GM18517 (cell line): Measurements from ENCODE around the gene ANKS3.

Experiments
- ATAC-seq: cut with Tn5 transposase; IDR thresholded peaks from one replicate; pipeline ENCODE4 v1.9.1; 2021; ENCODE audit warnings: mild to moderate bottlenecking, moderate library complexity; ENCODE audit not compliant: unreplicated experiment

ANKS3 gene

GRCh38 chr16:4696905-4697847 lies 36.9 kb downstream of the ANKS3 start:
- no peak for ATAC-seq

GRCh38 chr16:4696172-4696904 lies 37.7 kb downstream of the ANKS3 start:
- no peak for ATAC-seq

GRCh38 chr16:4695473-4696171 lies 38.4 kb downstream of the ANKS3 start:
- ATAC-seq: no peak

- ATAC-seq: no peak
These were observed 39.2 kb downstream of the ANKS3 start for GRCh38 chr16:4694642-4695451.

- no peak for ATAC-seq
These were observed 40.0 kb downstream of the ANKS3 start for GRCh38 chr16:4693956-4694641.

GRCh38 chr16:4693296-4693955 lies 40.6 kb downstream of the ANKS3 start, which contains the start of gene NUDT16L1:
TSS of gene NUDT16L1 (plus strand) at chr16:4693562. CDS start at chr16:4693727, 165 bp downstream.
- ATAC-seq: peak; percentile 89

GRCh38 chr16:4692460-4693295 lies 41.4 kb downstream of the ANKS3 start:
- peak; percentile 11 for ATAC-seq

- no peak for ATAC-seq
These were observed 42.2 kb downstream of the ANKS3 start for GRCh38 chr16:4691666-4692412.

- no peak for ATAC-seq
These were observed 43.0 kb downstream of the ANKS3 start for GRCh38 chr16:4690946-4691665.

- no peak for ATAC-seq
These were observed 44.0 kb downstream of the ANKS3 start for GRCh38 chr16:4689864-4690704.

GRCh38 chr16:4689091-4689671 lies 44.9 kb downstream of the ANKS3 start:
- ATAC-seq: no peak

GRCh38 chr16:4688674-4689045 lies 45.4 kb downstream of the ANKS3 start:
- ATAC-seq: no peak

GRCh38 chr16:4687946-4688673 lies 46.0 kb downstream of the ANKS3 start:
- ATAC-seq: no peak

- ATAC-seq: no peak
These were observed 46.7 kb downstream of the ANKS3 start for GRCh38 chr16:4687416-4687815.
